ENCODE results near the gene C2CD2. TPM values are rescaled to one million over a fixed set of nuclear protein-coding genes. Genes with fewer than 3 reads are reported as not detected.

C2CD2 gene
- total RNA-seq, 1 experiment from 2014 or later: 14.5 TPM

- no peak overlapping the region for H3K27ac ChIP-seq
- H3K9me3 ChIP-seq (replicated peaks): no peaks in the 10 kb centered on the region
- H3K4me1 ChIP-seq: no peaks in the 10 kb centered on the region; the same call in 1 of the 2 replicates
- H3K4me3 ChIP-seq: no peak overlapping the region
- no peak for DNase-seq
- H3K36me3 ChIP-seq: no peaks in the 10 kb centered on the region
- H3K27me3 ChIP-seq: no peaks in the 10 kb centered on the region
Observed at GRCh38 chr21:41890355-41890754, 63.5 kb downstream of the C2CD2 start.

GRCh38 chr21:41888749-41889376 lies 65.0 kb downstream of the C2CD2 start:
- no peak overlapping the region for H3K4me3 ChIP-seq
- no peak overlapping the region for H3K27ac ChIP-seq
- no peak for DNase-seq
- no peaks in the 10 kb centered on the region for H3K9me3 ChIP-seq (replicated peaks)
- H3K27me3 ChIP-seq: no peaks in the 10 kb centered on the region
- H3K36me3 ChIP-seq: no peaks in the 10 kb centered on the region
- H3K4me1 ChIP-seq: no peaks in the 10 kb centered on the region; the same call in 1 of the 2 replicates

GRCh38 chr21:41887667-41888066 lies 66.2 kb downstream of the C2CD2 start:
- H3K27me3 ChIP-seq: no peaks in the 10 kb centered on the region
- H3K4me1 ChIP-seq: no peaks in the 10 kb centered on the region; the same call in 1 of the 2 replicates
- H3K4me3 ChIP-seq: no peak overlapping the region
- no peaks in the 10 kb centered on the region for H3K9me3 ChIP-seq (replicated peaks)
- H3K36me3 ChIP-seq: no peaks in the 10 kb centered on the region
- no peak for DNase-seq
- no peak overlapping the region for H3K27ac ChIP-seq

- no peak for DNase-seq
- Histone ChIP-seq H3K4me1 (no peaks in the 10 kb centered on the region; the same call in 1 of the 2 replicates), H3K27me3 (no peaks in the 10 kb centered on the region), H3K9me3 (replicated peaks) (no peaks in the 10 kb centered on the region), H3K36me3 (no peaks in the 10 kb centered on the region), H3K4me3 (no peak overlapping the region), H3K27ac (no peak overlapping the region)
Observed at GRCh38 chr21:41886328-41886727, 67.5 kb downstream of the C2CD2 start.

DNA sequence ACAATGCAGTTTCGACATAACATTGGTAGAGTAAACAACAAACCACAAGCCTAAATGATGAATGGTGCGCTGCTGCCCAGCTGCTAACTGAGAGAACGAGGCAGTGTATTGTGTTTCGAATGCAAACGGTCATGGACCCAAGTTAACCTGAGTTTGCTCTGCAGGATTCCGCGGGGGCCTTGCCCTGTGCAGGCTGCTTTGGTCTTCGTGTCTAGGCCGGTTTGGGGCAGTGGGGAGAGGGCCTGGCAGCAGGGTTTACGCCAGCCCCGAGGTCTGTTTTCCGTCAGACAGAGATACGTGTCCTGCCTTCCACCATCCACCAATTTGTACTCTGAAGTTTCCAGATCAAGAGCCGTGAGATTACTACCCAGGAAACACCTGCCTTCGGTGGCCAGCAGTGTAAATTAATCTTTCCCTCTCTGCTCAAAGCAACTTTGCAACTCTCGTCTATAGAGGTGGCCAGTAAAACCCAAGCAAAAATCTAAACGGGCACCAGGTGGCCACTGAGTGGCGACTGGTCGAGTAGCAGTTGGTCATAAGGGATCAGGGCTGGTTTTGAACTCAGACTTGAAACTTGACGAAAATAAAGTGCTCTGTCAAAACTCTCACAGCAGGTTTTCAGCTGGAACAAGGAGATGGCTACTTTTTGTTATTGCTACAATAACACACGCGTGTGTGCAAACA lies 68.3 kb downstream of the C2CD2 start:
- Histone ChIP-seq H3K4me3 (no peak overlapping the region), H3K4me1 (no peaks in the 10 kb centered on the region; the same call in 1 of the 2 replicates), H3K36me3 (no peaks in the 10 kb centered on the region), H3K27me3 (no peaks in the 10 kb centered on the region), H3K9me3 (replicated peaks) (no peaks in the 10 kb centered on the region), H3K27ac (no peak overlapping the region)
- DNase-seq: peak in 1 of 2 experiments; percentile 30

DNA sequence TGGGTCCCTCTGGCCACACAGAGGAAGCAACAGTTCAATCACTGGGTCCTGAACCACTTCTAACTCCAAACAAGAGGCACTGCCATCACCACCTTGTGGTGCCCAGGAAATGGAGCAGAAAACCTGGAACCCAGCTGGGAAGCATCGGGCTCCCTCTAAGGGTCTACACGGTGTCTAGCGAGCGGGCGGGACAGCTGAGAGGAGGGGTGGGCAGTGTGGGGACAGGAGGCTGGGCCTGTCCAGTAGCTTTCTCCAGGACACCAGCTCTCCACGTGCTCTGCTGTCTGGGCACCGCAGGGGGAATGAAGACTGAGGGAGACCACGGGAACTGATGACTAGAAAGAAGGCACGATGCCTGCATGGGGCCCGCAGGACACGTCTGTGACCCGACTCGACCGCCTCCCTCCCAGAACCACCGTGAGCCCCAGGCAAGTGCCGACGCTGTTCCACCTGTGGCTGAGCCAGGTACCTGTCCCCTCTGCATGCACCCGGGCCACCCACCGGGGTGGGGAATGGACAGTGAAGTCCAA lies 69.3 kb downstream of the C2CD2 start:
- Histone ChIP-seq H3K9me3 (replicated peaks) (no peaks in the 10 kb centered on the region), H3K36me3 (no peaks in the 10 kb centered on the region)

DNA sequence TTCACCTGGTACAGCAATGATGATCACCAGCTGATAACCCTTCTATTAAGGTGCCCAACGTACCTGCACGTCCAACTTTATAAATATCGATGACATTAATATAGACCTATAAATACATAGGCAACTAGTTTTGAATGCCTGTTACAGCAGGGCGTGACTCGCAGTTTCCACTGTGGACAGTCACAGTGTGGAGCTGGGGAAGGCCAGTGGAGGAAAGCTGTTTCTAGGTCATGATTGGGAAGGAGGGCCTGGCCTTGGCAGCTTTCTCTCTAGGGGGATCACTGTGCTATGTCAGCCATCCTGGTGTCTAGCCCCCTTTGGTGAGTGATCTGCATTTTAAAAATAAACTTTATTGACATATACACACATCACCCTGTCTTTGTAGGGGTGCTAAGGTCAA lies 70.2 kb downstream of the C2CD2 start:
- no peaks in the 10 kb centered on the region for H3K27me3 ChIP-seq
- no peaks in the 10 kb centered on the region for H3K9me3 ChIP-seq (replicated peaks)
- H3K27ac ChIP-seq: no peak overlapping the region
- H3K4me1 ChIP-seq: no peaks in the 10 kb centered on the region; the same call in 1 of the 2 replicates
- H3K36me3 ChIP-seq: no peaks in the 10 kb centered on the region
- DNase-seq: no peak
- H3K4me3 ChIP-seq: no peak overlapping the region

More for the DNA sequence above, 69.3 kb downstream of the C2CD2 start:
- no peaks in the 10 kb centered on the region for H3K27me3 ChIP-seq
- no peak overlapping the region for H3K27ac ChIP-seq
- no peaks in the 10 kb centered on the region; the same call in 1 of the 2 replicates for H3K4me1 ChIP-seq
- no peak for DNase-seq
- no peak overlapping the region for H3K4me3 ChIP-seq

- Histone ChIP-seq H3K9me3 (replicated peaks) (no peaks in the 10 kb centered on the region), H3K27ac (no peak overlapping the region), H3K4me3 (no peak overlapping the region), H3K36me3 (no peaks in the 10 kb centered on the region), H3K27me3 (peaks cover 3% of the 10 kb centered on the region; the same call in 1 of the 2 replicates), H3K4me1 (peaks cover 8% of the 10 kb centered on the region)
- no peak for DNase-seq
Observed at GRCh38 chr21:41881051-41881450, 72.8 kb downstream of the C2CD2 start.

GRCh38 chr21:41880153-41880552 lies 73.7 kb downstream of the C2CD2 start:
- Histone ChIP-seq H3K27ac (no peak overlapping the region; the same call in 1 of the 2 replicates), H3K27me3 (peaks cover 3% of the 10 kb centered on the region; the same call in 1 of the 2 replicates), H3K4me1 (peaks cover 8% of the 10 kb centered on the region), H3K4me3 (peak overlapping the region; percentile 87), H3K9me3 (replicated peaks) (no peaks in the 10 kb centered on the region), H3K36me3 (no peaks in the 10 kb centered on the region)
- DNase-seq: no peak

GRCh38 chr21:41879190-41879998 lies 74.4 kb downstream of the C2CD2 start, which contains the start of gene PRDM15:
PRDM15 (minus strand) TSS chr21:41879344; CDS start chr21:41860363, 18,981 bp downstream.
- Histone ChIP-seq H3K4me3 (peak within 1 kb of the TSS; percentile 87), H3K27ac (peak within 1 kb of the TSS; percentile 93), H3K27me3 (peaks cover 3% of the 10 kb centered on the region; the same call in 1 of the 2 replicates), H3K4me1 (peaks cover 8% of the 10 kb centered on the region), H3K9me3 (replicated peaks) (no peaks in the 10 kb centered on the region), H3K36me3 (no peaks in the 10 kb centered on the region)
- DNase-seq: peak; percentile 75 to 83

DNA sequence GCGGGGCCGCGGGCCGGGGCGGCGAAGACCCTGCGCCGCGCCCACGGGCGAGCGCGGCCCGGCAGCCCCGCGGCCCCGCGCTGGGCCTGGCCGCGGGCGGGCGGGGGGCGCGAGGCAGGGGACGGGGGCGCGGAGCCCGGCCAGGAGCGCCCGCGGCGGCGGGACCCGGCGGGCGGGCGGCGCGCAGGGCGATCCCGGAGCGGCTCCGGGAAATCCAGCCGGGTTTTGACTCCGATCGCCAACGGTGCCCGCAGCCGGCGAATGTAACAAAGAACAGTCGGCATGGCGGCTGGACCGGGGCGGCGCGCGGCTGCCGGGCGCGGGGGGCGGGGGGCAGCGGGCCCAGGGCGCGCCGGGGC lies 75.0 kb downstream of the C2CD2 start:
- DNase-seq: peak; percentile 80 to 81
- peak overlapping the region; percentile 87 for H3K4me3 ChIP-seq
- peaks cover 8% of the 10 kb centered on the region for H3K4me1 ChIP-seq
- peaks cover 3% of the 10 kb centered on the region; the same call in 1 of the 2 replicates for H3K27me3 ChIP-seq
- no peak overlapping the region for H3K27ac ChIP-seq
- no peaks in the 10 kb centered on the region for H3K36me3 ChIP-seq
- no peaks in the 10 kb centered on the region for H3K9me3 ChIP-seq (replicated peaks)

GRCh38 chr21:41877901-41878830 lies 75.7 kb downstream of the C2CD2 start:
- Histone ChIP-seq H3K27me3 (peaks cover 3% of the 10 kb centered on the region; the same call in 1 of the 2 replicates), H3K36me3 (no peaks in the 10 kb centered on the region), H3K27ac (peak overlapping the region; percentile 35; the same call in 1 of the 2 replicates), H3K4me1 (peaks cover 8% of the 10 kb centered on the region), H3K4me3 (peak overlapping the region; percentile 87), H3K9me3 (replicated peaks) (no peaks in the 10 kb centered on the region)
- DNase-seq: peak in 1 of 2 experiments; percentile 29

DNA sequence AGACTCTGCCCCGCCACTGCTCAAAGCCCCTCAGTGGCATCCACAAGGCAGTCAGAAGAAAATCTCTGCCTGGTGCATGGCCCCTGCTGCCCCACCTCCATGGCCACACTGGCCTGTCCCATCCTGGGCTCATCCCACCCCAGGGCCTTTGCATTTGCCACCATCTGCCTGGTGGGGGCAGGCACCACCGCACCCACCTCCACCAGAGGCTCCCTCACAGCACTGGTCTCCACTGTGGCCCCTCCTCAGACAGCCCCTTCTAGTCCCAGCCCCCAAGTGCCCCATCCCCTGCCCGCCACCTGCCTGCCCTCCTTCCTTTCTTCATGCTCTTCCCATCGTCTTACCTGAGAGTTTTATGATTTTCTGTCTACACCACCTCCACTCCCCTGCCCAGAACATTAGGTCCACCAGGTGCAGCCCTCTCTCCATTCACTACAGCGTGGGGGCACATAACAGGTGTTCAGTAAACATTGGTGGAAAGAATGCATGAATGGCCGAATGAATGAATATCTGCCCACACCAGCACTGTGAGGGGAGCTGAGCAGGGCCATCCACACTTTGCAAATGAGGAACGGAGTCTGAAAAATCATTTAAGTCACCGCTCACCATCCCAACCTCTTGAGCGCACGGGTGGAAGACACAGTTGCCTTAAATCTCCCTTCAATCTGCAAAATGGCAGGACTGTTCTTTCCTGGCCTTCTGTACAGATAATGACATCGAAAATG lies 76.7 kb downstream of the C2CD2 start:
- no peak overlapping the region for H3K4me3 ChIP-seq
- H3K27ac ChIP-seq: no peak overlapping the region
- no peaks in the 10 kb centered on the region for H3K9me3 ChIP-seq (replicated peaks)
- DNase-seq: no peak
- H3K4me1 ChIP-seq: peaks cover 8% of the 10 kb centered on the region
- peaks cover 3% of the 10 kb centered on the region; the same call in 1 of the 2 replicates for H3K27me3 ChIP-seq
- no peaks in the 10 kb centered on the region for H3K36me3 ChIP-seq

Data from SJCRH30 (cell line).